ENCODE data around the gene TCF12. TPM values are rescaled to one million over a fixed set of nuclear protein-coding genes. Genes with fewer than 3 reads are reported as not detected.

Gene TCF12
- total RNA-seq, 1 donor from 2014 or later: 123 TPM

DNA sequence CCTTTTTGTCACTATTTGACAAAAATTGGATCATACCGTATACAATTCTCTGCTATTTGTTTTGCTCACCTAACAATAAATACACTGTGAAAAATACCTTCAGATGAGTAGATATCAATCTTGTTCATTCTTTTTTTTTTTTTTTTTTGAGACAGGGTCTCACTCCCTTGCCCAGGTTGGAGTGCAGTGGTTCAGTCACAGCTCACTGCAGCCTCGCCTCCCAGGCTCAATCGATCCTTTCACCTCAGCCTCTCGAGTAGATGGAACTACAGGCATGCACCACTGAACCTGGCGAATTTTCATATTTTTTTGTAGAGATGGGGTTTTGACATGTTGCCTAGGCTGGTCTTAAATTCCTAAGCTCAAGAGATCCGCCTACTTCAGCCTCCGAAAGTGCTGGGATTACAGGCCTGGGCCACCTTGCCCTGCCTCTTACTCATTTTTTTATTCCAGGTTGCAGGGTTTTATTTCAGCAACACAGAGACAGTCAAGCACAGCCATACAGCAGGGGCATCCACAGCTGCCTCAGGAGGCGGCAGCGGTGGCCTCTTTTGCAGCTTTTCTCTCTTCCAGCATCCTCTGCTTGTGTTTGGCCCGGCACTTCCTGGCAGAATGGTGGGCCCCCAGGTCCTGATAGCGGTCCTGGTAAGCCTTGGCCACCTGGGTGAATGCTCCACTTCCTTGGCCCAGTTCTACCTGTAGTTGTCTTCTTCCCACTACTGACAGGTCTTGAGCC, 406.7 kb downstream of the TCF12 start:
- Mint-ChIP-seq H3K9me3 (ENCODE audit: unreplicated experiment) (no peaks in the 10 kb centered on the region), H3K27me3 (ENCODE audit: unreplicated experiment) (peaks cover 18% of the 10 kb centered on the region), H3K27ac (ENCODE audit: unreplicated experiment) (no peak overlapping the region), H3K4me1 (ENCODE audit: unreplicated experiment) (peaks cover 52% of the 10 kb centered on the region), H3K36me3 (ENCODE audit: low read depth, unreplicated experiment) (peaks cover 10% of the 10 kb centered on the region), H3K4me3 (ENCODE audit: unreplicated experiment) (peak overlapping the region; percentile 23)
- TF ChIP-seq, protein P1, sequence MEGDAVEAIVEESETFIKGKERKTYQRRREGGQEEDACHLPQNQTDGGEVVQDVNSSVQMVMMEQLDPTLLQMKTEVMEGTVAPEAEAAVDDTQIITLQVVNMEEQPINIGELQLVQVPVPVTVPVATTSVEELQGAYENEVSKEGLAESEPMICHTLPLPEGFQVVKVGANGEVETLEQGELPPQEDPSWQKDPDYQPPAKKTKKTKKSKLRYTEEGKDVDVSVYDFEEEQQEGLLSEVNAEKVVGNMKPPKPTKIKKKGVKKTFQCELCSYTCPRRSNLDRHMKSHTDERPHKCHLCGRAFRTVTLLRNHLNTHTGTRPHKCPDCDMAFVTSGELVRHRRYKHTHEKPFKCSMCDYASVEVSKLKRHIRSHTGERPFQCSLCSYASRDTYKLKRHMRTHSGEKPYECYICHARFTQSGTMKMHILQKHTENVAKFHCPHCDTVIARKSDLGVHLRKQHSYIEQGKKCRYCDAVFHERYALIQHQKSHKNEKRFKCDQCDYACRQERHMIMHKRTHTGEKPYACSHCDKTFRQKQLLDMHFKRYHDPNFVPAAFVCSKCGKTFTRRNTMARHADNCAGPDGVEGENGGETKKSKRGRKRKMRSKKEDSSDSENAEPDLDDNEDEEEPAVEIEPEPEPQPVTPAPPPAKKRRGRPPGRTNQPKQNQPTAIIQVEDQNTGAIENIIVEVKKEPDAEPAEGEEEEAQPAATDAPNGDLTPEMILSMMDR (IDR thresholded peaks at IDR 0.05; ENCODE audit: unreplicated experiment): no peak
- DNase-seq (ENCODE audit: low spot score): no peak

- H3K9me3 Mint-ChIP-seq (ENCODE audit: unreplicated experiment): no peaks in the 10 kb centered on the region
- TF ChIP-seq, protein P1 (IDR thresholded peaks at IDR 0.05; ENCODE audit: unreplicated experiment): no peak
These were observed 407.8 kb downstream of the TCF12 start for GRCh38 chr15:57326196-57326595.

GRCh38 chr15:57327985-57328471, 409.6 kb downstream of the TCF12 start:
- Mint-ChIP-seq H3K4me1 (ENCODE audit: unreplicated experiment) (peaks cover 40% of the 10 kb centered on the region), H3K27ac (ENCODE audit: unreplicated experiment) (no peak overlapping the region), H3K9me3 (ENCODE audit: unreplicated experiment) (no peaks in the 10 kb centered on the region), H3K27me3 (ENCODE audit: unreplicated experiment) (peaks cover 5% of the 10 kb centered on the region), H3K36me3 (ENCODE audit: low read depth, unreplicated experiment) (peaks cover 4% of the 10 kb centered on the region), H3K4me3 (ENCODE audit: unreplicated experiment) (no peak overlapping the region)
- no peak for DNase-seq (ENCODE audit: low spot score)
- TF ChIP-seq, protein P1 (IDR thresholded peaks at IDR 0.05; ENCODE audit: unreplicated experiment): no peak

More at GRCh38 chr15:57326196-57326595, 407.8 kb downstream of the TCF12 start:
- H3K27ac Mint-ChIP-seq (ENCODE audit: unreplicated experiment): no peak overlapping the region
- no peak overlapping the region for H3K4me3 Mint-ChIP-seq (ENCODE audit: unreplicated experiment)
- DNase-seq (ENCODE audit: low spot score): no peak
- H3K4me1 Mint-ChIP-seq (ENCODE audit: unreplicated experiment): peaks cover 50% of the 10 kb centered on the region
- H3K36me3 Mint-ChIP-seq (ENCODE audit: low read depth, unreplicated experiment): peaks cover 10% of the 10 kb centered on the region
- peaks cover 13% of the 10 kb centered on the region for H3K27me3 Mint-ChIP-seq (ENCODE audit: unreplicated experiment)

GRCh38 chr15:57328479-57328878, 410.0 kb downstream of the TCF12 start:
- H3K27ac Mint-ChIP-seq (ENCODE audit: unreplicated experiment): peak overlapping the region; percentile 52
- TF ChIP-seq, protein P1 (IDR thresholded peaks at IDR 0.05; ENCODE audit: unreplicated experiment): no peak
- DNase-seq (ENCODE audit: low spot score): no peak
- peaks cover 5% of the 10 kb centered on the region for H3K27me3 Mint-ChIP-seq (ENCODE audit: unreplicated experiment)
- peaks cover 37% of the 10 kb centered on the region for H3K4me1 Mint-ChIP-seq (ENCODE audit: unreplicated experiment)
- no peaks in the 10 kb centered on the region for H3K9me3 Mint-ChIP-seq (ENCODE audit: unreplicated experiment)
- H3K36me3 Mint-ChIP-seq (ENCODE audit: low read depth, unreplicated experiment): peaks cover 4% of the 10 kb centered on the region
- H3K4me3 Mint-ChIP-seq (ENCODE audit: unreplicated experiment): no peak overlapping the region

DNA sequence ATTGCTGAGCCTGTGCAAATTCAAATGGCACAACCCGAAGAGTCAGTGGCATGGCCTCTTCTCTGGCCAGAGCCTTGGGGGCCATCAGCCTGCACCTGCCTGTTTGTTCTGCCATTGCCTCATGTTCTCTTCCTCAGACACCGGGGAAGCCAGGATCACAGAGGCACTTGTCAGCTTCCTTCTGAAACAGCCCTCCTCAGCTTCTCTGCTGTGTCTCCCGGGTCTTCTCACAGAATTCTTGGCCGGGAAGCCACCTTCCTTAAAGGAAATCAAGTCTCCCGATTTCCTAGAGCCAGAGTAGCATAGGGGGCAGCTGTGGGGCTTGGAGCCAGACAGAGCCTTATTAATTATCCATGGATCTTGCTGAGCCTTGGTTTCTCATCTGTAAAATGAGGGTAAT, 410.5 kb downstream of the TCF12 start:
- DNase-seq (ENCODE audit: low spot score): no peak
- peaks cover 4% of the 10 kb centered on the region for H3K36me3 Mint-ChIP-seq (ENCODE audit: low read depth, unreplicated experiment)
- no peak overlapping the region for H3K27ac Mint-ChIP-seq (ENCODE audit: unreplicated experiment)
- H3K9me3 Mint-ChIP-seq (ENCODE audit: unreplicated experiment): no peaks in the 10 kb centered on the region
- H3K27me3 Mint-ChIP-seq (ENCODE audit: unreplicated experiment): peaks cover 5% of the 10 kb centered on the region
- H3K4me1 Mint-ChIP-seq (ENCODE audit: unreplicated experiment): peaks cover 35% of the 10 kb centered on the region
- TF ChIP-seq, protein P1 (IDR thresholded peaks at IDR 0.05; ENCODE audit: unreplicated experiment): no peak
- H3K4me3 Mint-ChIP-seq (ENCODE audit: unreplicated experiment): no peak overlapping the region
